Breast epithelium (tissue), 4 donors: ENCODE data around the gene KRT31. TPM values are rescaled to one million over a fixed set of nuclear protein-coding genes. Genes with fewer than 3 reads are reported as not detected.

Source experiments
- DNase-seq, 2 donors: peaks; one replicate each; pipeline ENCODE4 v3.0.0-alpha.2; 2019; ENCODE audit warnings: low spot score in 2 of 2
- H3K27ac ChIP-seq, 2 donors: fragments of 200-600 bp; sonication (generic) in 1 of 2; one replicate each; pipeline ENCODE4 v1.5.1; 2016 to 2019; ENCODE audit warnings: mild to moderate bottlenecking in 1 of 2
- H3K27me3 ChIP-seq, 2 donors: fragments of 200-600 bp; sonication (generic) in 1 of 2; one replicate each; pipeline versions ENCODE4 v1.5.1 to v1.6.0; 2017 to 2019; ENCODE audit warnings: control low read depth in 1 of 2, mild to moderate bottlenecking in 1 of 2
- H3K36me3 ChIP-seq: fragments of 200-600 bp; one replicate; pipeline ENCODE4 v1.5.1; 2019
- H3K4me1 ChIP-seq, 2 donors: fragments of 200-600 bp; sonication (generic); one replicate each; pipeline ENCODE4 v1.5.1; 2016 to 2019; ENCODE audit warnings: control low read depth in 1 of 2
- H3K4me3 ChIP-seq, 3 donors: fragments of 200-600 bp; sonication (generic); 1 replicate in 2 of 3; 2 replicates in 1 of 3; pipeline ENCODE4 v1.5.1; 2016 to 2019; ENCODE audit warnings: mild to moderate bottlenecking in 3 of 3, moderate library complexity in 2 of 3
- H3K9me3 ChIP-seq, 2 donors: fragments of 200-600 bp; sonication (generic) in 1 of 2; one replicate each; pipeline ENCODE4 v1.5.1; 2016 to 2019; ENCODE audit warnings: control low read depth in 1 of 2
- POLR2A ChIP-seq: fragments of 450-650 bp; IDR thresholded peaks from one replicate; pipeline ENCODE4 v1.6.1; 2016; ENCODE audit warnings: antibody characterized with exemption, mild to moderate bottlenecking, moderate library complexity
- POLR2AphosphoS5 ChIP-seq, 3 donors: sonication (generic); formaldehyde crosslinking; IDR thresholded peaks; one replicate each; pipeline ENCODE4 v1.6.1; 2017; ENCODE audit warnings: antibody characterized with exemption in 3 of 3
- intact Hi-C: fragments of 100-400 bp; cut with DNase I; formaldehyde crosslinking; loops from one replicate; pipeline ENCODE4 v1.15.1; 2023; ENCODE audit warnings: low total_unique reads
- total RNA-seq, 3 donors: library from RNA; depleted of rRNA; stranded (reverse); fragments of >200 nt; gene quantifications; one replicate each; pipeline ENCODE4 v1.1.0, GENCODE V29; 2016
- TF ChIP-seq, protein P1 (sequence below), 3 donors: fragments of 450-650 bp; IDR thresholded peaks; one replicate each; pipeline ENCODE4 v1.5.1; 2016 to 2017; ENCODE audit warnings: antibody characterized with exemption in 3 of 3, mild to moderate bottlenecking in 3 of 3, moderate library complexity in 3 of 3

Gene KRT31
- total RNA-seq, 3 donors from 2014 or later: not detected

DNA sequence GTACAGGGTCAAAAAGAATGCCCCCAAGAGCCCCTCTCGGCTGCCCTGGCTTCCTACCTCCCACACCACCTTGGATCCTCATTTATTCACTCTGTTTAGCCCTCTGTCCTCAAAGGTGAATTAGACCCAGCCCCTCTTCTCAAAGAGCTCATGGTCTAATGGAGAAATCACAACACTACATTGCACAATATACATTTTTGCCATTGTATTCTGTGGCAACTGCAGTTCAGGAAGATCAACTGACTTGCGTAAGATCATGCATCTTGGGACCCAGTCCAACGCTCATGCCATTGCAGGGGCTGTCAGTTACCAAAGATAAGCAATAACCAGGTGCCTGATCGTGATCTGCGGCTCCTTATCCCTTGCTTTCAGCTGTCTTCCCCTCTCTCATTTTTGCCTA lies 42.0 kb upstream of the KRT31 start:
- TF ChIP-seq, protein P1, sequence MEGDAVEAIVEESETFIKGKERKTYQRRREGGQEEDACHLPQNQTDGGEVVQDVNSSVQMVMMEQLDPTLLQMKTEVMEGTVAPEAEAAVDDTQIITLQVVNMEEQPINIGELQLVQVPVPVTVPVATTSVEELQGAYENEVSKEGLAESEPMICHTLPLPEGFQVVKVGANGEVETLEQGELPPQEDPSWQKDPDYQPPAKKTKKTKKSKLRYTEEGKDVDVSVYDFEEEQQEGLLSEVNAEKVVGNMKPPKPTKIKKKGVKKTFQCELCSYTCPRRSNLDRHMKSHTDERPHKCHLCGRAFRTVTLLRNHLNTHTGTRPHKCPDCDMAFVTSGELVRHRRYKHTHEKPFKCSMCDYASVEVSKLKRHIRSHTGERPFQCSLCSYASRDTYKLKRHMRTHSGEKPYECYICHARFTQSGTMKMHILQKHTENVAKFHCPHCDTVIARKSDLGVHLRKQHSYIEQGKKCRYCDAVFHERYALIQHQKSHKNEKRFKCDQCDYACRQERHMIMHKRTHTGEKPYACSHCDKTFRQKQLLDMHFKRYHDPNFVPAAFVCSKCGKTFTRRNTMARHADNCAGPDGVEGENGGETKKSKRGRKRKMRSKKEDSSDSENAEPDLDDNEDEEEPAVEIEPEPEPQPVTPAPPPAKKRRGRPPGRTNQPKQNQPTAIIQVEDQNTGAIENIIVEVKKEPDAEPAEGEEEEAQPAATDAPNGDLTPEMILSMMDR (IDR thresholded peaks at IDR 0.05): no peak
- no peak for TF ChIP-seq POLR2AphosphoS5 (IDR thresholded peaks at IDR 0.05)
- no peak for TF ChIP-seq POLR2A
- H3K27ac ChIP-seq: no peak overlapping the region
- no peaks in the 10 kb centered on the region for H3K9me3 ChIP-seq
- H3K27me3 ChIP-seq: no peaks in the 10 kb centered on the region
- H3K4me3 ChIP-seq: no peak overlapping the region
- intact Hi-C loops: no loop called here
- H3K4me1 ChIP-seq: no peaks in the 10 kb centered on the region
- no peaks in the 10 kb centered on the region for H3K36me3 ChIP-seq
- no peak for DNase-seq

DNA sequence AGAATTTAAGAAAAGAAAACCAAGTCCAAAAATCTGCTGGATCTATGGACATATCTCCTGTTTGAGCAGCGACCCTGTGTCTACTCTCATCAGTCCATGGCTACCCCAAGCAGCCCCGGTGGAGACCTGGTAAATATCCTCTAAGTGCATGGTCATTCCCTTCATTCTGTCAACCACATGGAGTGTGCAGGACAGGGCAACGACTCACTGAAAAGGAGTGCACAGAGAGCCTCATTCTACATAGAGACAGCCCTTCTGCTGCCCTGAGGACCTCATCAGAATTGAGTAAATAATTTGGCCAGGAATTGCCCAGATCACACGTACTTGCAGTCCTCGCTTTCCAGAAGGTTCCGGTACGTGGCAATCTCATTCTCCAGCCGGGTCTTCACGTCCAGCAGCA lies 40.4 kb upstream of the KRT31 start:
- H3K4me3 ChIP-seq: no peak overlapping the region
- H3K36me3 ChIP-seq: no peaks in the 10 kb centered on the region
- H3K9me3 ChIP-seq: no peaks in the 10 kb centered on the region
- no peak overlapping the region for H3K27ac ChIP-seq
- H3K4me1 ChIP-seq: no peaks in the 10 kb centered on the region
- H3K27me3 ChIP-seq: no peaks in the 10 kb centered on the region
- TF ChIP-seq POLR2AphosphoS5 (IDR thresholded peaks at IDR 0.05): no peak
- TF ChIP-seq, protein P1 (IDR thresholded peaks at IDR 0.05): no peak
- no peak for TF ChIP-seq POLR2A
- intact Hi-C loops: no loop called here
- DNase-seq: no peak

DNA sequence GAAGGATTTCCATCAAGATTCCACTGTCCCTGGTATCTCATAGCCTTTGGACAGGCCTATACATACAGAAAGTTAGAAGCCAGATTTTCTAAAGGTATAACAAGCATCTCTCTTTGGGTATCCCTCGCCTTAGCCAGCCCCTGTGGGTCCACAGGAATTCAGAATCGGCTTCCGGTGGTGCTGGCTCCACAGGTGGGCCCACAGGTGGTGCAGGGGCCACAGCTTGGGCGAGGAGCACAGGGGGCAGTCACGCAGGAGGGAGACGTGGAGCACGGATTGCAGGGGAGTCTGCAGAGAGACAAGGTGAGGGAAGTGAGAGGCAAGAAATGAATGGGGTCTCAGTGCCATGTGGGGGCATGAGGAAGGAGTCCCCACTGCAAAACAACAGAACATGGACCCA lies 39.8 kb upstream of the KRT31 start:
- intact Hi-C loops: no loop called here
- Histone ChIP-seq H3K27ac (no peak overlapping the region), H3K27me3 (no peaks in the 10 kb centered on the region), H3K4me3 (no peak overlapping the region), H3K36me3 (no peaks in the 10 kb centered on the region), H3K4me1 (no peaks in the 10 kb centered on the region), H3K9me3 (no peaks in the 10 kb centered on the region)
- DNase-seq: no peak
- TF ChIP-seq, protein P1 (IDR thresholded peaks at IDR 0.05): no peak
- no peak for TF ChIP-seq POLR2AphosphoS5 (IDR thresholded peaks at IDR 0.05)
- TF ChIP-seq POLR2A: no peak

DNA sequence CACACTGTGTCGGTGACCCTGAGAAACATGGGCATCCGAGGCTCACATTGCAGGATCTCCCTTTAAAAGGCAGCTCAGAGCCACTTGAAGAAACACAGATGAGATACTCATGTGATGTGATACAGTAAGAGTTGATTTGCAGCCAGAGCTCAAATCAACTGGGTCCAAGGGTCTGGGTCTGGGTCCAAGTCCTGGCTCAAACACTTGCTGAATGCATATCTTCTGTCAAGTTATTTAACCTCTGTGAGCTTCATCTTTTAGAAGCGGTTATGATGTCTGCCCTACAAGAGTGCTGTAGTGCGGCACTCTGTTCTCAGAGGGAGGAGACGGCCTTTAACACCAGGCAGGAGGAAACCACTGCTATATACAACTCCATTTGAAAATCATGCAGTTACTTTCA lies 37.0 kb upstream of the KRT31 start:
- Histone ChIP-seq H3K4me3 (no peak overlapping the region), H3K27ac (no peak overlapping the region), H3K36me3 (no peaks in the 10 kb centered on the region), H3K27me3 (no peaks in the 10 kb centered on the region), H3K4me1 (no peaks in the 10 kb centered on the region), H3K9me3 (no peaks in the 10 kb centered on the region)
- intact Hi-C loops: no loop called here
- TF ChIP-seq POLR2A: no peak
- no peak for TF ChIP-seq POLR2AphosphoS5 (IDR thresholded peaks at IDR 0.05)
- TF ChIP-seq, protein P1 (IDR thresholded peaks at IDR 0.05): no peak
- no peak for DNase-seq

DNA sequence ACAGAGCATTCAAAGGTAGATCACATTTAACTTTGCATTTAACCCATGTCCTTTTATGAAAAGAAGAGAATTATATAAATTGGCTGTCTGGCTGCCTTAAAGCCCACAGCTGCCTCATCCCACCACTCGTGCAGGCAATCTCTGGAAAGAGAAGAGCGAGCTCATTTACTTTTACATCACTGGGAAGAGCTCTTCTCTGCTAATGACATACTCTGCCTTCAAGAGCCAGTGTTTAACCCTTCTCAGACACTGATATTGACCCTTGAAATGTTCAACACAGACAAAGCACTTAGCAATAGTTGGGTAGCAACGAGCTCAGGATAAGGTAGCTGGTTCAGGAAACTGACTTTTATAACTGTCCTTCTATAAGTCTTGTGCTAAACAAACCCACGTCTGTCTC lies 36.6 kb upstream of the KRT31 start:
- DNase-seq: no peak
- TF ChIP-seq, protein P1 (IDR thresholded peaks at IDR 0.05): no peak
- TF ChIP-seq POLR2AphosphoS5 (IDR thresholded peaks at IDR 0.05) (no peak), POLR2A (no peak)
- H3K27me3 ChIP-seq: no peaks in the 10 kb centered on the region

More for the DNA sequence above, 36.6 kb upstream of the KRT31 start:
- H3K4me3 ChIP-seq: no peak overlapping the region
- no peaks in the 10 kb centered on the region for H3K9me3 ChIP-seq
- no peaks in the 10 kb centered on the region for H3K4me1 ChIP-seq
- no peaks in the 10 kb centered on the region for H3K36me3 ChIP-seq
- H3K27ac ChIP-seq: no peak overlapping the region
- intact Hi-C loops: no loop called here
